Measurements from ENCODE around the gene TBC1D10A. TPM values are rescaled to one million over a fixed set of nuclear protein-coding genes. Genes with fewer than 3 reads are reported as not detected.
A peak's percentile ranks its signal among the peaks of the same experiment; 100 is the strongest.

TBC1D10A gene
- total RNA-seq, 1 donor from 2014 or later: 32.7 TPM

GRCh38 chr22:30324014-30324730 is 2.6 kb downstream of the TBC1D10A start:
- FAIRE-seq: no peak
- H3K4me1 Mint-ChIP-seq (ENCODE audit: low read depth, unreplicated experiment): peaks cover 28% of the 10 kb centered on the region
- peaks cover 72% of the 10 kb centered on the region for H3K79me2 ChIP-seq (ENCODE audit: insufficient read depth, low read length)
- peak overlapping the region; percentile 91 for H3K27ac Mint-ChIP-seq (ENCODE audit: unreplicated experiment)
- peak overlapping the region; percentile 77 for H3K4me3 ChIP-seq (ENCODE audit: insufficient read depth, low read depth, low read length)
- peaks cover 70% of the 10 kb centered on the region for H4K20me1 ChIP-seq (ENCODE audit: insufficient read depth, low read length)
- H3K36me3 ChIP-seq (ENCODE audit: insufficient read depth, low read length): peaks cover 7% of the 10 kb centered on the region
- peak overlapping the region; percentile 95 for H3K9ac ChIP-seq (ENCODE audit: low read length)
- H3K9me3 Mint-ChIP-seq (ENCODE audit: unreplicated experiment): no peaks in the 10 kb centered on the region
- no peak for TF ChIP-seq CTCF (IDR thresholded peaks at IDR 0.05; ENCODE audit: insufficient read depth, low read depth, low read length)
- no peak for TF ChIP-seq EZH2 (IDR thresholded peaks at IDR 0.05; ENCODE audit: insufficient read depth, low read length)
- H3K4me3 Mint-ChIP-seq (ENCODE audit: unreplicated experiment): peak overlapping the region; percentile 92
- H3K27me3 ChIP-seq (ENCODE audit: insufficient read depth, low read length): no peaks in the 10 kb centered on the region
- H3K27ac ChIP-seq (ENCODE audit: low read depth, low read length): peak overlapping the region; percentile 66
- no peak overlapping the region for H2AFZ ChIP-seq (ENCODE audit: low read depth, low read length)
- H3K27me3 Mint-ChIP-seq (ENCODE audit: low read depth, unreplicated experiment): no peaks in the 10 kb centered on the region
- no peaks in the 10 kb centered on the region for H3K9me3 ChIP-seq (ENCODE audit: insufficient read depth, low read depth, low read length)
- DNase-seq (ENCODE audit: low read depth): peak; percentile 70
- H3K4me1 ChIP-seq (ENCODE audit: insufficient read depth, low read length): peaks cover 30% of the 10 kb centered on the region
- peak overlapping the region; percentile 99 for H3K4me2 ChIP-seq (ENCODE audit: low read length)
- H3K36me3 Mint-ChIP-seq (ENCODE audit: low read depth, unreplicated experiment): peaks cover 16% of the 10 kb centered on the region

GRCh38 chr22:30323246-30323645 is 3.5 kb downstream of the TBC1D10A start:
- H4K20me1 ChIP-seq (ENCODE audit: insufficient read depth, low read length): peaks cover 80% of the 10 kb centered on the region
- no peak overlapping the region for H3K4me3 ChIP-seq (ENCODE audit: insufficient read depth, low read depth, low read length)
- Mint-ChIP-seq H3K9me3 (ENCODE audit: unreplicated experiment) (no peaks in the 10 kb centered on the region), H3K4me3 (ENCODE audit: unreplicated experiment) (no peak overlapping the region), H3K27me3 (ENCODE audit: low read depth, unreplicated experiment) (no peaks in the 10 kb centered on the region), H3K4me1 (ENCODE audit: low read depth, unreplicated experiment) (peaks cover 26% of the 10 kb centered on the region), H3K27ac (ENCODE audit: unreplicated experiment) (no peak overlapping the region), H3K36me3 (ENCODE audit: low read depth, unreplicated experiment) (peaks cover 18% of the 10 kb centered on the region)
- DNase-seq (ENCODE audit: low read depth): no peak
- FAIRE-seq: no peak
- no peaks in the 10 kb centered on the region for H3K9me3 ChIP-seq (ENCODE audit: insufficient read depth, low read depth, low read length)
- TF ChIP-seq CTCF (IDR thresholded peaks at IDR 0.05; ENCODE audit: insufficient read depth, low read depth, low read length): no peak
- H3K79me2 ChIP-seq (ENCODE audit: insufficient read depth, low read length): peaks cover 82% of the 10 kb centered on the region
- peaks cover 30% of the 10 kb centered on the region for H3K4me1 ChIP-seq (ENCODE audit: insufficient read depth, low read length)
- H3K4me2 ChIP-seq (ENCODE audit: low read length): no peak overlapping the region
- no peak overlapping the region for H3K9ac ChIP-seq (ENCODE audit: low read length)
- H3K27ac ChIP-seq (ENCODE audit: low read depth, low read length): no peak overlapping the region
- H3K27me3 ChIP-seq (ENCODE audit: insufficient read depth, low read length): no peaks in the 10 kb centered on the region
- peaks cover 3% of the 10 kb centered on the region for H3K36me3 ChIP-seq (ENCODE audit: insufficient read depth, low read length)
- no peak overlapping the region for H2AFZ ChIP-seq (ENCODE audit: low read depth, low read length)

GRCh38 chr22:30321461-30321860 is 5.3 kb downstream of the TBC1D10A start:
- Histone ChIP-seq H2AFZ (ENCODE audit: low read depth, low read length) (no peak overlapping the region), H4K20me1 (ENCODE audit: insufficient read depth, low read length) (peaks cover 98% of the 10 kb centered on the region), H3K4me2 (ENCODE audit: low read length) (no peak overlapping the region), H3K4me1 (ENCODE audit: insufficient read depth, low read length) (peaks cover 25% of the 10 kb centered on the region), H3K27me3 (ENCODE audit: insufficient read depth, low read length) (no peaks in the 10 kb centered on the region), H3K79me2 (ENCODE audit: insufficient read depth, low read length) (peaks cover 97% of the 10 kb centered on the region), H3K9ac (ENCODE audit: low read length) (no peak overlapping the region), H3K9me3 (ENCODE audit: insufficient read depth, low read depth, low read length) (no peaks in the 10 kb centered on the region), H3K36me3 (ENCODE audit: insufficient read depth, low read length) (peaks cover 3% of the 10 kb centered on the region), H3K27ac (ENCODE audit: low read depth, low read length) (no peak overlapping the region), H3K4me3 (ENCODE audit: insufficient read depth, low read depth, low read length) (no peak overlapping the region)
- DNase-seq (ENCODE audit: low read depth) (no peak), FAIRE-seq (no peak)
- Mint-ChIP-seq H3K9me3 (ENCODE audit: unreplicated experiment) (no peaks in the 10 kb centered on the region), H3K27me3 (ENCODE audit: low read depth, unreplicated experiment) (no peaks in the 10 kb centered on the region), H3K4me1 (ENCODE audit: low read depth, unreplicated experiment) (peaks cover 26% of the 10 kb centered on the region), H3K4me3 (ENCODE audit: unreplicated experiment) (no peak overlapping the region), H3K36me3 (ENCODE audit: low read depth, unreplicated experiment) (peaks cover 18% of the 10 kb centered on the region), H3K27ac (ENCODE audit: unreplicated experiment) (no peak overlapping the region)
- TF ChIP-seq EZH2 (IDR thresholded peaks at IDR 0.05; ENCODE audit: insufficient read depth, low read length) (no peak), CTCF (IDR thresholded peaks at IDR 0.05; ENCODE audit: insufficient read depth, low read depth, low read length) (no peak)

Data from astrocyte (in vitro differentiated cells and primary cell).